ENCODE results near the gene AK8. TPM values are rescaled to one million over a fixed set of nuclear protein-coding genes. Genes with fewer than 3 reads are reported as not detected.

AK8 gene
- total RNA-seq, 3 donors from 2014 or later (not counting 1 experiment from before 2014, with no cell fraction given), result 0.14 to 0.21 (median 0.18) TPM

GRCh38 chr9:132840980-132841379, 37.1 kb downstream of the AK8 start:
- Mint-ChIP-seq H3K27me3 (ENCODE audit: low read depth in 2 of 2) (no peaks in the 10 kb centered on the region), H3K9me3 (no peaks in the 10 kb centered on the region), H3K4me3 (no peak overlapping the region), H3K36me3 (no peaks in the 10 kb centered on the region), H3K4me1 (no peaks in the 10 kb centered on the region), H3K27ac (no peak overlapping the region)
- WGBS (ENCODE audit: insufficient coverage), result 94% methylated on average over 13 of the region's 13 CpGs
- no peak overlapping the region for H3K27ac ChIP-seq (ENCODE audit: low read length)
- H3K4me3 ChIP-seq (ENCODE audit: low read length), result no peak overlapping the region
- DNase-seq, result no peak
- TF ChIP-seq, protein P1, sequence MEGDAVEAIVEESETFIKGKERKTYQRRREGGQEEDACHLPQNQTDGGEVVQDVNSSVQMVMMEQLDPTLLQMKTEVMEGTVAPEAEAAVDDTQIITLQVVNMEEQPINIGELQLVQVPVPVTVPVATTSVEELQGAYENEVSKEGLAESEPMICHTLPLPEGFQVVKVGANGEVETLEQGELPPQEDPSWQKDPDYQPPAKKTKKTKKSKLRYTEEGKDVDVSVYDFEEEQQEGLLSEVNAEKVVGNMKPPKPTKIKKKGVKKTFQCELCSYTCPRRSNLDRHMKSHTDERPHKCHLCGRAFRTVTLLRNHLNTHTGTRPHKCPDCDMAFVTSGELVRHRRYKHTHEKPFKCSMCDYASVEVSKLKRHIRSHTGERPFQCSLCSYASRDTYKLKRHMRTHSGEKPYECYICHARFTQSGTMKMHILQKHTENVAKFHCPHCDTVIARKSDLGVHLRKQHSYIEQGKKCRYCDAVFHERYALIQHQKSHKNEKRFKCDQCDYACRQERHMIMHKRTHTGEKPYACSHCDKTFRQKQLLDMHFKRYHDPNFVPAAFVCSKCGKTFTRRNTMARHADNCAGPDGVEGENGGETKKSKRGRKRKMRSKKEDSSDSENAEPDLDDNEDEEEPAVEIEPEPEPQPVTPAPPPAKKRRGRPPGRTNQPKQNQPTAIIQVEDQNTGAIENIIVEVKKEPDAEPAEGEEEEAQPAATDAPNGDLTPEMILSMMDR (IDR thresholded peaks at IDR 0.05), result no peak
- H3K27me3 ChIP-seq (ENCODE audit: control insufficient read depth, insufficient read depth, low read length), result no peaks in the 10 kb centered on the region
- H3K36me3 ChIP-seq (ENCODE audit: control insufficient read depth, insufficient read depth, low read length), result no peaks in the 10 kb centered on the region
- H3K9me3 ChIP-seq (ENCODE audit: control insufficient read depth, insufficient read depth, low read length), result no peaks in the 10 kb centered on the region
- no peaks in the 10 kb centered on the region for H3K4me1 ChIP-seq (ENCODE audit: control insufficient read depth, insufficient read depth, low read length)
- no peak for ATAC-seq
- intact Hi-C loops (cut with micrococcal nuclease), result no loop called here

GRCh38 chr9:132838291-132838690, 39.8 kb downstream of the AK8 start:
- TF ChIP-seq, protein P1 (IDR thresholded peaks at IDR 0.05), result no peak
- no peaks in the 10 kb centered on the region for H3K36me3 ChIP-seq (ENCODE audit: control insufficient read depth, insufficient read depth, low read length)
- no peak overlapping the region for H3K4me3 ChIP-seq (ENCODE audit: low read length)
- intact Hi-C loops (cut with micrococcal nuclease), result no loop called here
- H3K4me1 ChIP-seq (ENCODE audit: control insufficient read depth, insufficient read depth, low read length), result no peaks in the 10 kb centered on the region
- H3K36me3 Mint-ChIP-seq, result no peaks in the 10 kb centered on the region
- H3K27ac Mint-ChIP-seq, result no peak overlapping the region
- ATAC-seq, result no peak
- H3K9me3 Mint-ChIP-seq, result no peaks in the 10 kb centered on the region
- no peaks in the 10 kb centered on the region for H3K9me3 ChIP-seq (ENCODE audit: control insufficient read depth, insufficient read depth, low read length)
- no peak overlapping the region for H3K27ac ChIP-seq (ENCODE audit: low read length)
- DNase-seq, result no peak
- 86% methylated on average over 4 of the region's 4 CpGs for WGBS (ENCODE audit: insufficient coverage)
- no peak overlapping the region for H3K4me3 Mint-ChIP-seq
- H3K27me3 Mint-ChIP-seq (ENCODE audit: low read depth in 2 of 2), result no peaks in the 10 kb centered on the region
- H3K27me3 ChIP-seq (ENCODE audit: control insufficient read depth, insufficient read depth, low read length), result no peaks in the 10 kb centered on the region
- H3K4me1 Mint-ChIP-seq, result no peaks in the 10 kb centered on the region

DNA sequence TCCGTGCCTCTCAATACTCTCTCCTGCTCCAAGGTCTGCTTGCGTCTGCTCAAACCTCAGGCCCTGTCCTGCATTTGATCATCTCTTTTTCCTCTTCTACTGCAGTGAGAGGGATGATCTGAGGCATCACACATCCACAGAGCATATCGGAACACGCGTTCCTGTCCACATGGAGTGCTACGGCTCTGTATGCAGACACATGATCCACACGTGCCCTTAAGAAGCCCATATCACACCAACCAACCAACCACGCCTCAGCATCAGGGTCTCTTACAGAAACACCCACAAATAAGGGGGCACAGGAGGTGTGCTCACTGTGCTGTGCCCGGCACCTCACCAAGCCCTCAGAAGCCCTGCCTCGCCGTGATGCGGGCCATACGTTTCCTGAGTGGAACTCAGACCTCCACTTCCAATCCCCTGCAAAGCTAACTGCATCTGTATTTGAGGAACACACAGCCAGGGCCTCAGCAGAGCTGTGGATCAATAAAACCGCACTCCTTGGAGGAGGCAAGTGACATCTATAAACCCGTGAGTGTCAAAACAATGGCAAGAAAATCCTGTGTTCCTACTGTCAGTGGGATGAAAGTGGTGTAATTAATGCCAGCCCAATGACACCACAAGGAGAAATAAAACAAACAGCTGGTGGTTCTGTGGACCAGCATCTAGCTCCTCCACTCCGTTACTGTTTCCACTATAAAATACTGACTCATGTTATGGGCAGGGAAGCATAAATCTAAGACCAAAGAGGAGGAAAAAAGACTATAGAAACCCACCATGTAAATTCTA, 40.4 kb downstream of the AK8 start:
- no peak for DNase-seq
- Mint-ChIP-seq H3K27ac (no peak overlapping the region), H3K4me1 (no peaks in the 10 kb centered on the region)

More for the DNA sequence above, 40.4 kb downstream of the AK8 start:
- Histone ChIP-seq H3K4me1 (ENCODE audit: control insufficient read depth, insufficient read depth, low read length) (no peaks in the 10 kb centered on the region), H3K27ac (ENCODE audit: low read length) (no peak overlapping the region), H3K9me3 (ENCODE audit: control insufficient read depth, insufficient read depth, low read length) (no peaks in the 10 kb centered on the region), H3K27me3 (ENCODE audit: control insufficient read depth, insufficient read depth, low read length) (no peaks in the 10 kb centered on the region), H3K4me3 (ENCODE audit: low read length) (no peak overlapping the region), H3K36me3 (ENCODE audit: control insufficient read depth, insufficient read depth, low read length) (no peaks in the 10 kb centered on the region)
- Mint-ChIP-seq H3K9me3 (no peaks in the 10 kb centered on the region), H3K4me3 (no peak overlapping the region), H3K27me3 (ENCODE audit: low read depth in 2 of 2) (no peaks in the 10 kb centered on the region), H3K36me3 (no peaks in the 10 kb centered on the region)
- ATAC-seq, result no peak
- intact Hi-C loops (cut with micrococcal nuclease), result no loop called here
- WGBS (ENCODE audit: insufficient coverage), result 84% methylated on average over 15 of the region's 16 CpGs
- TF ChIP-seq, protein P1 (IDR thresholded peaks at IDR 0.05), result no peak

Measured in natural killer cell (primary cell).